ENCODE measurements around the gene MEGF10. TPM values are rescaled to one million over a fixed set of nuclear protein-coding genes. Genes with fewer than 3 reads are reported as not detected.
"Not testable (repeated sequence)": the region's sequence is repeated elsewhere in the genome, so short reads cannot be mapped to it uniquely, and the experiment has no call there.

The MEGF10 gene
- total and polyA plus RNA-seq, 7 experiments from 2014 or later, result not detected

DNA sequence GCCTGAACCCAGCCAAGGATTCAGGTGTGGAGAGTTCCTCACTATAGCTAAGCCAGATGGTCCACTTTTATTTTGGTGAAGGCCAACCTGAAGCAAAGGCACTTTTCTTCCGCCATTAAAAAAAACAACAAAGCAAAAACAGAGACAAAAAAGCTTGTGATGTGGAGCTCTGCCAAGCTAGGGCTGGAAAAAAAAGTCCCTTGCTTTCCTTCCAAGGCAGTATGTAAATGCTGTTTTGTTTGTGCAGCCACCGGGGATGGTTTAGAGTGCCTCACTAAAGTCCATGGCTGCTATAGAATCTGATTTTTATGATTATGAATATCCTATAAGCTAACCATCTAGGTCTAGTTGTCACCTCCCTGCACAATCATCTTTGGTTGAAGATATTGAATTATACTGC is 14.9 kb downstream of the MEGF10 start:
- H3K27ac ChIP-seq (ENCODE audit: low read depth, low read length), result no peak overlapping the region
- no peaks in the 10 kb centered on the region for H3K4me1 ChIP-seq (ENCODE audit: control insufficient read depth in 2 of 2, insufficient read depth in 2 of 2, low read length in 2 of 2)
- no peaks in the 10 kb centered on the region for H3K27me3 ChIP-seq (ENCODE audit: control insufficient read depth in 2 of 2, insufficient read depth in 2 of 2, low read length in 2 of 2)
- no peaks in the 10 kb centered on the region for H3K9me3 ChIP-seq (ENCODE audit: control insufficient read depth in 2 of 3, low read length in 3 of 3)
- no peaks in the 10 kb centered on the region for H3K36me3 ChIP-seq (ENCODE audit: control insufficient read depth in 2 of 3, insufficient read depth in 3 of 3, low read length in 3 of 3)
- Mint-ChIP-seq H3K36me3 (no peaks in the 10 kb centered on the region), H3K27me3 (peaks cover 4 to 20% (median 12%) of the 10 kb centered on the region in 5 donors), H3K4me1 (no peaks in the 10 kb centered on the region), H3K27ac (no peak overlapping the region), H3K4me3 (no peak overlapping the region), H3K9me3 (no peaks in the 10 kb centered on the region)
- no peak for DNase-seq
- no peak overlapping the region for H3K4me3 ChIP-seq (ENCODE audit: low read length)
- ATAC-seq, result no peak
- POLR2A ChIA-PET, result interaction anchor here (0.7 kb wide), 1 partner anchor 1102 kb away, joined by 3 read pairs; no protein-coding TSS in a partner anchor
- intact Hi-C loops (cut with micrococcal nuclease), result no loop called here
- CTCF ChIA-PET, result interaction anchor here (0.9 kb wide), 1 partner anchor 13 kb away, joined by 4 read pairs; no protein-coding TSS in a partner anchor

- no peaks in the 10 kb centered on the region for H3K4me1 ChIP-seq (ENCODE audit: control insufficient read depth in 2 of 2, insufficient read depth in 2 of 2, low read length in 2 of 2)
- Mint-ChIP-seq H3K27me3 (peaks cover 4 to 22% (median 10%) of the 10 kb centered on the region in 5 donors), H3K27ac (no peak overlapping the region), H3K9me3 (no peaks in the 10 kb centered on the region), H3K36me3 (no peaks in the 10 kb centered on the region), H3K4me3 (no peak overlapping the region), H3K4me1 (no peaks in the 10 kb centered on the region)
- no peaks in the 10 kb centered on the region for H3K27me3 ChIP-seq (ENCODE audit: control insufficient read depth in 2 of 2, insufficient read depth in 2 of 2, low read length in 2 of 2)
- H3K27ac ChIP-seq (ENCODE audit: low read depth, low read length), result no peak overlapping the region
- DNase-seq, result no peak
- no peak overlapping the region for H3K4me3 ChIP-seq (ENCODE audit: low read length)
- ATAC-seq, result no peak
- CTCF ChIA-PET, result interaction anchor here (0.9 kb wide), 1 partner anchor 13 kb away, joined by 4 read pairs; no protein-coding TSS in a partner anchor
- intact Hi-C loops (cut with micrococcal nuclease), result no loop called here
- H3K36me3 ChIP-seq (ENCODE audit: control insufficient read depth in 2 of 3, insufficient read depth in 3 of 3, low read length in 3 of 3), result no peaks in the 10 kb centered on the region
- no peaks in the 10 kb centered on the region for H3K9me3 ChIP-seq (ENCODE audit: control insufficient read depth in 2 of 3, low read length in 3 of 3)
- POLR2A ChIA-PET, result interaction anchor here (0.6 to 0.7 kb wide), 2 partner anchors 229 to 1102 kb away, joined by 3 read pairs; no protein-coding TSS in a partner anchor
These were observed 15.4 kb downstream of the MEGF10 start for GRCh38 chr5:127306036-127306435.

- H3K27ac ChIP-seq (ENCODE audit: low read depth, low read length), result no peak overlapping the region
- H3K36me3 Mint-ChIP-seq, result no peaks in the 10 kb centered on the region
- H3K27me3 ChIP-seq (ENCODE audit: control insufficient read depth in 2 of 2, insufficient read depth in 2 of 2, low read length in 2 of 2), result no peaks in the 10 kb centered on the region
- no peaks in the 10 kb centered on the region for H3K9me3 Mint-ChIP-seq
- H3K4me1 Mint-ChIP-seq, result no peaks in the 10 kb centered on the region
- no peaks in the 10 kb centered on the region for H3K36me3 ChIP-seq (ENCODE audit: control insufficient read depth in 2 of 3, insufficient read depth in 3 of 3, low read length in 3 of 3)
- intact Hi-C loops (cut with micrococcal nuclease), result no loop called here
- ATAC-seq (no peak), DNase-seq (no peak)
- no peak overlapping the region for H3K27ac Mint-ChIP-seq
- ChIA-PET POLR2A (no interaction called here), CTCF (no interaction called here)
- no peak overlapping the region for H3K4me3 ChIP-seq (ENCODE audit: low read length)
- no peaks in the 10 kb centered on the region for H3K4me1 ChIP-seq (ENCODE audit: control insufficient read depth in 2 of 2, insufficient read depth in 2 of 2, low read length in 2 of 2)
- no peak overlapping the region for H3K4me3 Mint-ChIP-seq
- peaks cover 4 to 27% (median 9%) of the 10 kb centered on the region in 5 donors for H3K27me3 Mint-ChIP-seq
- no peaks in the 10 kb centered on the region for H3K9me3 ChIP-seq (ENCODE audit: control insufficient read depth in 2 of 3, low read length in 3 of 3)
These were observed 16.1 kb downstream of the MEGF10 start for GRCh38 chr5:127306647-127307046.

DNA sequence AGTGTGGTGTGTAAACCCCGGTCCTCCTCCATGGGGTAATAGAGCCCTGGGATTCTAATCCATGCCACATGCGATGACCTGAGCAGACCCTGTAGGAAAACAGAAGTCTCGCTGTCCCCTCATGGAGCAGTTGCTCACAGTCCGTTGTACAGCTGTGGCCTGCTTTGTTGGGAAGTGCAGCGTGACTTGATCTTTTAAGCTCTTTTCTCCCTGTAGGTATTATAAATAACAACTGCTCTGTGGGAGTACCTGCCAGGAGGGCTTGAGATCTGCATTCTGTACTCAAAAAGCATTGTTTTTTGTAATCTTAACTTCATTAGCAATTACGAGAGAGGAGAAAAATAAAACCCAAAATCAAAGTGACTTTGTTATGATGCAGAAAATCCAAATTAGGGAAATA is 17.3 kb downstream of the MEGF10 start:
- intact Hi-C loops (cut with micrococcal nuclease), result no loop called here
- CTCF ChIA-PET, result no interaction called here
- POLR2A ChIA-PET, result no interaction called here
- Mint-ChIP-seq H3K4me3 (no peak overlapping the region), H3K27ac (no peak overlapping the region), H3K36me3 (no peaks in the 10 kb centered on the region), H3K27me3 (peaks cover 0 to 24% (median 5%) of the 10 kb centered on the region in 5 donors), H3K4me1 (no peaks in the 10 kb centered on the region), H3K9me3 (no peaks in the 10 kb centered on the region)
- no peak overlapping the region for H3K27ac ChIP-seq (ENCODE audit: low read depth, low read length)
- no peak overlapping the region for H3K4me3 ChIP-seq (ENCODE audit: low read length)
- ATAC-seq, result no peak
- no peaks in the 10 kb centered on the region for H3K4me1 ChIP-seq (ENCODE audit: control insufficient read depth in 2 of 2, insufficient read depth in 2 of 2, low read length in 2 of 2)
- H3K27me3 ChIP-seq (ENCODE audit: control insufficient read depth in 2 of 2, insufficient read depth in 2 of 2, low read length in 2 of 2), result no peaks in the 10 kb centered on the region
- no peaks in the 10 kb centered on the region for H3K9me3 ChIP-seq (ENCODE audit: control insufficient read depth in 2 of 3, low read length in 3 of 3)
- no peak for DNase-seq
- H3K36me3 ChIP-seq (ENCODE audit: control insufficient read depth in 2 of 3, insufficient read depth in 3 of 3, low read length in 3 of 3), result no peaks in the 10 kb centered on the region

- intact Hi-C loops (cut with micrococcal nuclease); ATAC-seq; CTCF ChIA-PET: not testable (repeated sequence)
These were observed 17.7 kb downstream of the MEGF10 start for GRCh38 chr5:127308325-127308724.

GRCh38 chr5:127308945-127309344 is 18.3 kb downstream of the MEGF10 start:
- POLR2A ChIA-PET, result no interaction called here
- Histone ChIP-seq H3K9me3 (ENCODE audit: control insufficient read depth in 2 of 3, low read length in 3 of 3) (no peaks in the 10 kb centered on the region), H3K4me1 (ENCODE audit: control insufficient read depth in 2 of 2, insufficient read depth in 2 of 2, low read length in 2 of 2) (no peaks in the 10 kb centered on the region), H3K36me3 (ENCODE audit: control insufficient read depth in 2 of 3, insufficient read depth in 3 of 3, low read length in 3 of 3) (no peaks in the 10 kb centered on the region), H3K4me3 (ENCODE audit: low read length) (no peak overlapping the region), H3K27ac (ENCODE audit: low read depth, low read length) (no peak overlapping the region), H3K27me3 (ENCODE audit: control insufficient read depth in 2 of 2, insufficient read depth in 2 of 2, low read length in 2 of 2) (no peaks in the 10 kb centered on the region)
- Mint-ChIP-seq H3K36me3 (no peaks in the 10 kb centered on the region), H3K4me1 (peaks cover 0 to 6% (median 0%) of the 10 kb centered on the region in 7 donors), H3K27ac (no peak overlapping the region), H3K4me3 (no peak overlapping the region), H3K9me3 (no peaks in the 10 kb centered on the region), H3K27me3 (peaks cover 0 to 27% (median 5%) of the 10 kb centered on the region in 5 donors)
- CTCF ChIA-PET, result no interaction called here
- no peak for ATAC-seq
- intact Hi-C loops (cut with micrococcal nuclease), result no loop called here
- DNase-seq, result no peak

More at GRCh38 chr5:127308325-127308724, 17.7 kb downstream of the MEGF10 start:
- H3K4me3 Mint-ChIP-seq; H3K27me3 ChIP-seq (ENCODE audit: control insufficient read depth in 2 of 2, insufficient read depth in 2 of 2, low read length in 2 of 2); POLR2A ChIA-PET; H3K9me3 Mint-ChIP-seq; H3K27ac ChIP-seq (ENCODE audit: low read depth, low read length); H3K4me1 Mint-ChIP-seq; H3K27ac Mint-ChIP-seq; H3K36me3 ChIP-seq (ENCODE audit: control insufficient read depth in 2 of 3, insufficient read depth in 3 of 3, low read length in 3 of 3); DNase-seq; H3K4me1 ChIP-seq (ENCODE audit: control insufficient read depth in 2 of 2, insufficient read depth in 2 of 2, low read length in 2 of 2); H3K9me3 ChIP-seq (ENCODE audit: control insufficient read depth in 2 of 3, low read length in 3 of 3); H3K36me3 Mint-ChIP-seq; H3K4me3 ChIP-seq (ENCODE audit: low read length): not testable (repeated sequence)
- H3K27me3 Mint-ChIP-seq, result peaks cover 0 to 24% (median 5%) of the 10 kb centered on the region in 5 donors

- no peaks in the 10 kb centered on the region for H3K9me3 ChIP-seq (ENCODE audit: control insufficient read depth in 2 of 3, low read length in 3 of 3)
- intact Hi-C loops (cut with micrococcal nuclease), result loop anchor here (5.0 to 10.0 kb wide), 3 partner anchors 183 to 977 kb away; no protein-coding TSS in a partner anchor
- Mint-ChIP-seq H3K27ac (no peak overlapping the region), H3K27me3 (peaks cover 0 to 36% (median 5%) of the 10 kb centered on the region in 5 donors), H3K36me3 (no peaks in the 10 kb centered on the region), H3K4me3 (no peak overlapping the region), H3K4me1 (peaks cover 0 to 7% (median 0%) of the 10 kb centered on the region in 7 donors), H3K9me3 (no peaks in the 10 kb centered on the region)
- H3K27ac ChIP-seq (ENCODE audit: low read depth, low read length), result no peak overlapping the region
- ChIA-PET POLR2A (no interaction called here), CTCF (no interaction called here)
- H3K4me1 ChIP-seq (ENCODE audit: control insufficient read depth in 2 of 2, insufficient read depth in 2 of 2, low read length in 2 of 2), result no peaks in the 10 kb centered on the region
- DNase-seq, result no peak
- H3K4me3 ChIP-seq (ENCODE audit: low read length), result no peak overlapping the region
- no peaks in the 10 kb centered on the region for H3K36me3 ChIP-seq (ENCODE audit: control insufficient read depth in 2 of 3, insufficient read depth in 3 of 3, low read length in 3 of 3)
- ATAC-seq, result no peak
- no peaks in the 10 kb centered on the region for H3K27me3 ChIP-seq (ENCODE audit: control insufficient read depth in 2 of 2, insufficient read depth in 2 of 2, low read length in 2 of 2)
These were observed 20.8 kb downstream of the MEGF10 start for GRCh38 chr5:127311349-127311748.
